Measurements from ENCODE around the gene RASA3. TPM values are rescaled to one million over a fixed set of nuclear protein-coding genes. Genes with fewer than 3 reads are reported as not detected.

Gene RASA3
- total RNA-seq, 2 donors from 2014 or later, result 6.5 to 9.0 TPM

DNA sequence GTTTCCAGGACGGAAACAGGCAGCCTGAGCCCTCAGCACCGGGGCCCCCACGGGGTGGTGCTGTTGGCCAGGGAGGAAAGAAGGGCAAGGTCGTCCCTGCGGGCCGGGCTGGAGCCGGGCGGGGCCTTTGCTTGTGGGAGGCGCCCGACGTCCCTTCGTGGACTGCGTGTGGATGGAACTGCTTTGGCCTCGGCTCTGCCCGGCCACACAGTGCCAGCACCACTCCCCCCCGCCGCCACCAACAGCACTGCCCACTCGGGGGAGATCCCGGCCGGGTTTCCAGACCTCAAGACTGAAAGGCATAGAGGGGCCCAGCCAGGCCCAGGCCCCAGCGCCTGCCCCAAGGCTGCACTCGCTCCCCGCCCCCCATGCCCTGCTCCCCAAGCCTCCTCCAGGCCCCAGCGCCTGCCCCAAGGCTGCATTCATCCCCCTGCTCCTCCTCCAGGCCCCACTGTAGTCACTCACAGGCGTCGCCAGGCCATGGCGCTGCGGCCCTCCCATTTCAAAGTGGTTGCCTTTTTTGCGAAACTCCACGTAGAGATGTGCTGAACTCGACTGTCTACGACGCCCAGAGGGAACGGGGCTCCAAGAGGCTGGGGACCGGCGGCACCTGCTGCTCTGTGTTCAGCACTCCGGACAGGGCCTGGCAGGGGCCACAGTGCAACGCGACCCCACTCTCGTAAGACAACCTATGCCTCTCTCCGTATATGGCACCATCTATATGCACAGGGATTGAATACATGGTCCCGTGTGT is 181.0 kb downstream of the RASA3 start:
- DNase-seq (peak; percentile 84 to 89), ATAC-seq (peak; percentile 94)
- intact Hi-C loops (cut with DNase I, micrococcal nuclease), result loop anchor here in 1 of 2 donors (2.0 kb wide), 1 partner anchor 275 kb away; no protein-coding TSS in a partner anchor

DNA sequence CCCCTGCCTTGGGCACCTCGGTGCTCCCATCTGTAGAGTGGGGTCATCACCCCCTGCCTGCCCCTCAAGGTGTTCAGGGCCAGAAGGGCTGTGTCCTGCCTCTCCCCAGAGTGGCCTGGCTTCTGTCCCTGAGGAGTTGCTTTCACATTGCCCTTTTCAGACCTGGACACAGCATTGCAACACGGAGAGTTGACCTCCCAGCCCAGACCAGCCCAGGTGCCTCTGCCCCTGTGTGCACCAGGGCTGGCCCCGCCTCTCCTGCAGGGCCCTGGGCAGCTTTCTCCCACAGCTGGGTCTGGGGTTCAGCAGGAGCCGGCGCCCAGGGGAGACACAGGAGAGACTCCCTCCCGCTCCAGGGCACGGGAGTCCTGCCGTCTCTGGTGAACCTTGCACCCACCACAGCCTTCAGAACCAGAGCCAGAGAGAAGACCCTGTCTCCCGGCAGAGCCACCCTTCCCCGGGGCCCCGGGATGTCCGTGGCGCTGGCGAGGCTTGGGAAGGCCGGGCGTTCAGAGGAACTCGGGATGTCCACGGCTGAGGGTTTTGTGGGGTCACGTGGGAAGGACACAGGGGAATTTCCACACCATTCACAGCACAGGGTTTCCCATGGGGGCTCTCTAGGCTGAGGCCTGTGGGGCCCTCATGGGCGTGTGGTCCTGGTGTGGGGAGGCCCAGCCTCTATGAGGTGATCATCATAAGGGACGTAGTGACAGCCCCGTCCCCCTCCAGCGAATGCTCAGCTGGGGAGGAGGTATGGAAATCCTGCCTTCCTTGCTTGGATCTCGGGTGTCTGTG is 181.8 kb downstream of the RASA3 start:
- peak; percentile 6 for ATAC-seq
- DNase-seq, result no peak
- intact Hi-C loops (cut with DNase I, micrococcal nuclease), result loop anchor here in 1 of 2 donors (2.0 kb wide), 1 partner anchor 276 kb away; no protein-coding TSS in a partner anchor

DNA sequence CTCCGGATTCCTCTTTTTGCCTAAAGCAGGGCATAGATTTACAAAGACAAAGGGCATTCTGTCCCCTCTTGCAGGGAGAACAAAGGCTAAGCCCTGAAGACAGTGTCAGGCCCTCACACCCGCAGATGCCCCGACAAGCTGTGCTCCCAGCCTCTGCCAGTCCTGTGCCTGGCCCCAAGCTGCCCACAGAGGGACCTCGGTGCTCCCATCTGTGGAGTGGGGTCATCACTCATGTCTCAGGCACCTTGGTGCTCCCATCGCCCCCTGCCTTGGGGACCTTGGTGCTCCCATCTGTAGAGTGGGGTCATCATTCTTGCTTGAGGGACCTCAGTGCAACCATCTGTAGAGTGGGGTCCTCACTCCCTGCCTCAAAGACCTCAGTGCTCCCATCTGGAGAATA is 182.9 kb downstream of the RASA3 start:
- DNase-seq, result no peak
- no peak for ATAC-seq
- intact Hi-C loops (cut with DNase I, micrococcal nuclease), result loop anchor here in 1 of 2 donors (5.0 kb wide), 1 partner anchor 132 kb away; no protein-coding TSS in a partner anchor

DNA sequence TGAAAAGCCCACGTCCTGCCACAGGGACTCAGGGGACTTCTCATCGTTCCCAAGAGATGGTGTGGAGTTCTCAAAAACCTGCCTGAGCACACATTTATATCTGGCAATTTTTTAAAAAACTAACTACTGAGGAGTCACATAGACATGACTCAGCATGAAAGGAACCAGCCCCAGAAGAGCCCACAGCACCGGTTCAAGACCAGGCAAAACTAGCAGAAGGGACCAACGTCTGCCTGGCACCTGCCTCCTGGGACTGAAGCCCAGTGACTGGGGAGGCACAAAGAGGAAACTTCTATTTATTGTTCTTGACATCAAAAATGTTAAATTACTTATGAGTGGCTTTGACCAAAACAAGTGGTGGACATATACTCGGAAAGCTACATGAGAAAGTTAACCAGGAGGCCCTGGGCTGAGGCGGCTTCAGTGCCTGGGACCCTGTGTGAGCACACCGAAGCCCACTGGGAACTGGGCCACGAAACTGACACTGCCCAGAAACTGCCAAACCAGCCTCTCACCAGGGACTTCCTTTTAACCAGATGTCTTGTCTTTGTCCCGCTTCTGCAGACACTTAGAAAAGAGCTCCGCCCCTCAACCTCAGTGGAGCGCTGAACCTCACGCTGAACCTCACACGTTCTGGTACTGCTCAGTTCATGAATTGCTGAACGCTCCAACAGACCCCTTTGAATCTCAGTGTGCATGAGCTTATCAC is 184.2 kb downstream of the RASA3 start:
- DNase-seq (no peak), ATAC-seq (no peak)
- intact Hi-C loops (cut with DNase I, micrococcal nuclease), result loop anchor here in 1 of 2 donors (5.0 kb wide), 1 partner anchor 131 kb away; no protein-coding TSS in a partner anchor

DNA sequence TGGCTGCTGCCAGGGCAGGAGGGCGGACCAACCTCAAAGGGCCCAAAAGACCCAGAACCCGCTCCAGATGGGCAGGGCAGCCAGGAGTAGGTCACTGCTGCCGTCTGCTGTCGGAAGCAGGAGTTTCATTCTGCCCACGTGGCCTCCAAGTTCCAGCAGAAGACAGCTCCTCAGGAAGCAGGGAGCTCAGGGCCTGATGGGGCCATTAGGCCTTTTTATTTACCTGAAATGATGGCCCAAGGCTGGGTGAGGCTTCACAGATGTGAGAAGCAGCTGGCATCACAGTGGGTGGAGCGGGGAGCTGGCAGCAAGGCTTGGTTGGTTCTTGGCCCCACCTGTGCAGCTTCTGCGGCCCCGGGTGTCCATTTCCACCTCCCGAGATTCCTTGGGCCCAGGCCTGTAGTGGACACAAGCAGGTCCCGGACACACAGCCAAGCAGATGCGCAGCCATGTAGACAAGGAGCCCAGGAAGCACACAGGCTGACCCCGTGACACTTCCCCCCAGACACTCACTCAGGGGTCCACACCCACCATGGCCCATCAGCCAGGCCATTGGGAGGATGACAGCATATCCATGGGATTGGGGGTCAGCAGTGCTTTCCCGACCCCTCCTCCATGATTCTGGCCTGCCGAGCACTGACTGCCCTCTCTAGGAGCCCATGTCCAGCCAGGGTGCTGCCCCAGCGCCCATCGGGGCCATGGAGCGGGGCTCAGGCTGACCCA is 185.0 kb downstream of the RASA3 start:
- peak; percentile 54 to 63 for DNase-seq
- peak; percentile 72 for ATAC-seq
- intact Hi-C loops (cut with DNase I, micrococcal nuclease), result loop anchor here in 1 of 2 donors (5.0 kb wide), 1 partner anchor 130 kb away; no protein-coding TSS in a partner anchor

DNA sequence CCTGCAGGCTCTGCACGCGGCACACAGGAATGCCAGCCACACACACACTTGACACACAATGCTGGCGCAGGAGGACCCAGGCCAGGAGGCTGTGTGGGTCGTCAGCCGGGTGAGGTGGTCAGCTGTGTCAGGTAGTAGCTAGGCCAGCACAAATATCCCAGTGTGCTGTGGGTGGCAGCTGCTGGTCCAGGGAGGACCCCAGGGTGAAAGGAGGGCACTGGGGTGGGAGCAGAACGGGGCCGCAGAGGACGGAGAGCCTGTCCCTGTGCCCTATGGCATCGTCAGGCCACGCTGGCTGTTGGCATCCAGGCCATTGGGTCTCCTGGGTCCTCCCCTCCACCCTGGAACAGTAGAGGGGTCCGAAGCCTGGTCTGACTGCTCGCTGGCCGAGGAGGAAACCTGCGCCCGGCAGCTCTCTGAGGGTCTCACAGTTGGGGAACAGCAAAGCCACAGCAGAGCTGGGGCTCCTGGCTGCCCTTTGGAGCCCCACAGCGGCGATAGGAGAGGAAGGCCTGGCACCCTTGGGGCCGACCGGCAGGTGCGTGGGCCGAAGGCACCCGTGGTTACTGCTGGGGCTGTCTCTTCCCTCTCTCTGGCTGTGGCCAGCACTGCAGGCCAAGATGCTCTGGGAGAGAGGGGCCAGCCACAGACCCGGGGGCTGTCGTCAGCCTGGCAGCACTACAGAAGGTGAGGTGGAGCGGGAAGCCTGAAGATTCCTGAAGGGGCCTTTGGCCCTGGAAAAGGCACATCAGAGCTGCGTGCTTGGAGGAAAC is 185.8 kb downstream of the RASA3 start:
- ATAC-seq (no peak), DNase-seq (no peak)
- intact Hi-C loops (cut with DNase I, micrococcal nuclease), result loop anchor here in 1 of 2 donors (5.0 kb wide), 1 partner anchor 129 kb away; no protein-coding TSS in a partner anchor

DNA sequence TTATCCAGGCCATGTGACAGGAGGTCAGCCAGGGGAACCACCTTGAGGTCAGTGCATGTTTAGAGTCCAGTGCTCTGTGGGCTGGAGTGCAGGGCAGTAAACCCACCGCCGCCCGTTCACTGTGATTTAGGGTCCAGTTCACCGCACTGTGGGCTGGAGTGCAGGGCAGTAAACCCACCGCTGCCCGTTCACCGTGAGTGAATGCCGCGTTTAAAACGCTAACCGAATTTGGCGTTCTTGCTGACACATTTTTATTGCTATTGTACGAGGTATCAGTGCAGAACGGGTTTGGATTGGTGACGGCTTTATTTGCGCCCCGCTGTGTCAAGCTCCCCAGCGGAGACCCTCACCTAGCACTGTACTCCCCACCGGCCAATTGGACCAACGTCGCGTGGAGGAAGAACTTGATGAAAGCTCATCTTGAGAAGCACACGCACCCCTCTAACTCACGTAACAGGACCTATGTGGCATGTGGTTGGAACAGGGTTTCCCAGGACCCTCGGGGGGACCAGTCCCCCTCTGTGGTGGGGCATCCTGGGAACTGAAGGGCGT is 186.5 kb downstream of the RASA3 start:
- DNase-seq, result no peak
- intact Hi-C loops (cut with DNase I, micrococcal nuclease), result loop anchor here in 1 of 2 donors (5.0 kb wide), 1 partner anchor 129 kb away; no protein-coding TSS in a partner anchor
- no peak for ATAC-seq

DNA sequence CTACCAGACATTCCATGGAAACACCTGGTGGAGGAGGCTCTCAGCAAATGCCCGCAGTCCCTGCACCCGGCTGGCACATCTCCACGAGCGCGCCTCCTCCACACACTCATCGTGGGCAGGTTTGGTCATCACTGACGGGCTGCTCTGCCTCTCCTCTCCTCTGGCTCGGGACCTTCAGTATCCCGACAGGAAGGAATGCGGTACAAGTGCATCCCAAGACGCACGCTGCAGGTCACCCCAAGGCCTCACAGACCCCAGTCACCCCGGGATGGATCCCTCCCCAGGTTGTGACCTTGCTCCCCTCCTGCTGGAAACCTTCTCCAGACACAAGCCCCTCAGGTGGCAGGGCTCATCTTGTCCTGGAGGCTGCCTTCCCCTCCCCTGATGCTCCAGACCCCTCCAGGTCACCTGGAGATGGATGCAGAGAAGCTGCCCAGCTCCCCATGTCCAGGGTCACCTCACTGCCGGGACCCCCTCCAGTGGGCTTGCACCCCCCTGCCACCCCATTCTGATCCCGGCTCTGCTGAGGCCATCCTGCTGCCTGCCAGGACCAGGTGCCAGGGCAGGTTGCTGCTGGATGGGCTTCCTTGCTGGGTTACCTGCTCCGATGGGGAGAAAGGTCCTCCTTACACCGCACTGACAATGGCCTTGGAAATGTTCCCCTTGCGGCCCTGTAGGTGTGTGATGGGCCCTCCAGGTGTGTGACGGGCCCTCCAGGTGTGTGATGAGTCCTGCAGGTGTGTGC is 188.4 kb downstream of the RASA3 start:
- DNase-seq, result no peak
- intact Hi-C loops (cut with DNase I, micrococcal nuclease), result no loop called here
- no peak for ATAC-seq

DNA sequence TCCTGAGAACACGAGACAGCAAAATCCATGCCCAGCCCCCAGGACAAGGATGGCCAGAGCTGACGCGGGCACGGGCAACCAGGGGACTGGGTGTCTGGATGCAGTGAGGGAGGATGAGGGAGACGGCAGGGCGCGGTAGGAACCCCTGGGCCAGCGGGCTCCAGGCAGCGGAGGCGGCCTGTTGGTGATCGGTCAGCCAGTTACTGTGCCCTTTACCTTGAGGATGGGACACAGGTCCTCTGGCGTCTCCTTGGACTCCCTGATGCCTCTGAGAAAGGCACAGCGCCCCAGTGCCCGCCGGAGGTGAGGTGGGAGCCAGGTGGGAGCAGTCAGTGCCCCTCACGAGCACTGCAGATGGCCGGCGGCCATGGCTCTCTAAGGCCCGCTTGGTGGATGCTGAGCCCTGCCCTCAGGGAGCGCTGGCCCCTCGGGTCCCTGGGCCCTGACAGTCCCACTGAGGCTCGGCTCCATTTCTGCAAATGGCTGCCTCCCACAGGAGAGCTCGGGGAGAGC is 189.8 kb downstream of the RASA3 start:
- ATAC-seq (no peak), DNase-seq (no peak)
- intact Hi-C loops (cut with DNase I, micrococcal nuclease), result no loop called here

DNA sequence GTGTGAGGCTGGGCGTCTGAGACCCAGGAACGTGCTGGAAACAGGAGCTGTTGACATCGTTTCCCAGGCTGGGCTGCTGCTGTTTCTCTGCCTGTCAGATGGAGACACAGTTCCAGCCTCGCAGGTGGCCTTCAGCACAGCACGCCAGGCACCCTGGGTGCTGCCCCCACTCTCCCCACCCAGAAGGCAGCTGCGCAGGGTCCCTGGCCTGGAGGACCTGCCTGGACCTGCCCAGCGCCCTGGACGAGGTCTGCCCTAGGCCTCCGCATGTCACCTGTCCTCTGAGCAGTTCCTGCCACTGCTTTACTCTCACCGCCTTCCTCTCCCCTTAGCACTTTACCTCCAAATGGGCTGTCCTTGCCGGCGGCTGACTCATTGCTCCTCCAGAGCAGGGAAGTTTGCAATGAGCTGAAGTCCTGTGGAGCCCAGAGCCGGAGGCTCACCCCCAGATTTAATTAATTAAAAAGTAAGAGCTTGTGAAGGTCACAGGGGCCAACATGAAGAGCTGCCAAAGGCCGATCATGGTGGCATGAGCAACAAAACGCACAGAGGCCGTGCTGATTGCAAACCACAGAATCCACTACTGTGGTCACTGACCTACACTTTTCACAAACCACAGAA is 190.7 kb downstream of the RASA3 start:
- intact Hi-C loops (cut with DNase I, micrococcal nuclease), result no loop called here
- ATAC-seq (no peak), DNase-seq (no peak)

DNA sequence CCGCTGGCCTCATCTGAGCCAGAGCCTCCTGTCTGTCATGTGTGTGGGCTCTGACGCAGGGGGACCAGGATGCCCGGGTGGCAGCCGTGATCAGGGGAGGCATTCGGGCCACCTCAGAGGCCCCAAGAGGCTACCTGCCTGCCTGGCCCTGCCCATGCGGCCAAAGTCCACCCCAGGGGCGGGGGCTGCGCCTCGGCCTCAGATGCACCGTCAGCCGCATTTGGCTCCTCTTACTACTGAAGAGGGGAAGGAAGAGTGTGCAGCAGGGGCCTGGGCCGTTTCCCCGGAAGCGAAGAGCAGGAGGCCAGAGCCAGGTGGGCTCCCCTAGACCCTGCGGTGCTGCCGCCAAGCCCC is 192.5 kb downstream of the RASA3 start:
- DNase-seq, result peak in 1 of 2 donors; percentile 46
- intact Hi-C loops (cut with DNase I, micrococcal nuclease), result no loop called here
- ATAC-seq, result peak; percentile 71

DNA sequence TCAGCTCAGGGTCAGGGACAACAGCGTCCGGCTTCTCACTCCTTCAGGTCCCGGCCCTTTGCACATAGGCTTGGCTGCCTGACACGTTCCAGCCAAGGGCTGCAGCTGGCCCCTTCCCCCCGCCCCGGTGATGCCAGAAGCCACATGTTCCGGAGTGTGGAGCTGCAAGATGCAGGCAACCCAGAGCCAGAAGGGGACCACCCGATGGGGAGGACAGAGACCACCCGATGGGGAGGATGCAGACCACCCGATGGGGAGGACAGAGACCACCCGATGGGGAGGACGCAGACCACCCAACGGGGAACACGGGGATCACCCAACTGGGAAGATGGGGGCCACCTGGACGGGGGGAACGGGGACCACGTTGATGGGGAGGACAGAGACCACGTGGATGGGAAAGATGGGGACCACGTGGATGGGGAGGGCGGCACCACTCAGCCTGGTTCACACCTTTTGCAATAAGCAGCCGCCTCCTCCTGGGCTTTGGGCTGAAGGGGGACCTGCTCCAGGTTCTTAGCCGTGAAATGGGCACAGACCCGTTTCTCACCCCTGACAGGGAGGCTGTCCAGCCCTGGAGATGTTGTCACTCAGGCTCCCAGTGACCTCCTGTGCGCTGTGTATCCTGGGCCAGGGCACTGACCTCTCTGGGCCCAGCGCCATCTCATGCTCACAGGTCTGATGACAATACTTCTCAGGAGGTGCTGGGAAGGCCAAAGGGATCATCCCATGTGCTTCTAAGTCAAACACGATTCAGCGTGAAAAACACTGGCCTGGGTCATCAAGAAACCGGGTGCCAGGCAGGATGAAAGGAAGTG is 193.1 kb downstream of the RASA3 start:
- DNase-seq (no peak), ATAC-seq (no peak)
- intact Hi-C loops (cut with DNase I, micrococcal nuclease), result no loop called here

DNA sequence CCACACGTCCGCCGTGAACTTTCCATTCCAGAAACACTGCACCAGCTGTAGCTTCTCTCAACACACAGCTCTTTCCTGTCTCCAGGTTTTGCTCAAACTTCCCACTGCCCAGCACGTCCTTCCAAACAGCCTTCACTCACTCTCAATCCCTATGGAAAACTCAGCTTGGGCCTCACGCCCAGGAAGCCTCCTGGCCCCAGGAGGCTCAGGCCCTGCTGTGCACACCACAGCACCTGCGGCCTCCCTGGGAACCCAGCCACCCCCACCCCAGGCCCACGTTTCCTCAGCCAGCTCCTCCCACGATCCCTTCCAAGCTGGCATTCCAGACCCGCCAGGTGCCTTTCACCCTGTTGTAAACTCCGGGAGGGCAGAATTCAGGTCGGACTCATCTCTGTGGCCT is 193.7 kb downstream of the RASA3 start:
- no peak for DNase-seq
- intact Hi-C loops (cut with DNase I, micrococcal nuclease), result no loop called here
- peak; percentile 56 for ATAC-seq

DNA sequence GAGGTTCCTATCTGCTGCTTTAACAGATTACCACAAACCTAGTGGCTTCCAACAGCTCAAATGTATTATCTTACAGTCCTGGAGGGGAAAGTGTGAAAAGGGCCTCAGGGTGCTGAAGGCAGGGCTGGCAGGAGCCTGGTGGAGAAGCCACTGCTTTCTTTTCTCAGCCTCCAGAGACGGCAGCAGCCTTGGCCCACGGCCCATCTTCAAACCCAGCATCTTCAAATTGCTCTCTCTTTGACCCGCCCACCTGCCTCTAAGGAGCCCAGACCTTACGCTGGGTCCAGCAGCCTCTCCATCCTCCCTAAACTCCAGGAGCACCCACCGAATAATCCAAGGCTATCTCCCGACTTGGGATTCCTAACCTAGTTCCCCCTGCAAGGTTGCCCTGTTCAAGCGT is 194.2 kb downstream of the RASA3 start:
- ATAC-seq (no peak), DNase-seq (no peak)
- intact Hi-C loops (cut with DNase I, micrococcal nuclease), result no loop called here

DNA sequence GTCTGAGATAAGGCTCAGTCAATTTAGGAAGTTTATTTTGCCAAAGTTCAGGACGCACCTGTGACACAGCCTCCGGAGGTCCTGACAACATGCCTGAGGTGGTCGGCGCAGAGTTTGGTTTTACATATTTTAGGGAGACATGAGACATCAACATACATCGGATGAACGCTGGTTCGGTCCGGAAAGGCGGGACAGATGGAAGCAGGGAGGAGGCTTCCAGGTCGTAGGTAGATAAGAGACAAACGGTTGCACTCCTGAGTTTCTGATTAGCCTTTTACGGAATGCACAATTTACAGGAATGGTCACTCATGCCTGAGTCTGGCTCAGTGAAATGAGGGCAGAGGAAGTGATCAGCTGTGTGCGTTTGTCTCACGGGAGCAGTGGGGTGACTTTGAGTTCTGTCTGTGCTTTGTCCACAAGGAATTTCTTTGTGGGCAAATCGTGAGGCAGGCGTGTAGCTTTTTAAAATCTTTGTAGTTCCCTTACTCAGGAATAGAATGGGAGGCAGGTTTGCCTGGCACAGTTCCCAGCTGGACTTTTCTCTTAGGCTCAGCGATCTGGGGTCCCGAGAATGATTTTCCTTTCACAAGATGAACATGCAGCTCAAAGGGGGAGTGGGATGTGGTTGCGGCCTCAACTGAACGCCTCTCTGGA is 194.8 kb downstream of the RASA3 start:
- DNase-seq (no peak), ATAC-seq (peak; percentile 38)
- intact Hi-C loops (cut with DNase I, micrococcal nuclease), result no loop called here

All from left colon (tissue), 2 donors.